Measurements from ENCODE around the gene SMIM32.

SMIM32 gene

GRCh38 chr5:136198453-136198852, 5.5 kb upstream of the SMIM32 start:
- Histone ChIP-seq H3K36me3 (ENCODE audit: control insufficient read depth, insufficient read depth, low read length) (no peaks in the 10 kb centered on the region), H3K9me3 (ENCODE audit: control insufficient read depth, insufficient read depth, low read length) (no peaks in the 10 kb centered on the region), H3K9ac (ENCODE audit: low read depth, low read length) (no peak overlapping the region), H3K27ac (ENCODE audit: low read depth, low read length) (no peak overlapping the region), H3K4me1 (ENCODE audit: control insufficient read depth, insufficient read depth, low read length) (peaks cover 17% of the 10 kb centered on the region), H3K27me3 (ENCODE audit: control insufficient read depth, insufficient read depth, low read length) (peaks cover 85% of the 10 kb centered on the region), H3K4me3 (ENCODE audit: low read depth, low read length) (no peak overlapping the region)

GRCh38 chr5:136197462-136198142, 4.6 kb upstream of the SMIM32 start:
- Histone ChIP-seq H3K27me3 (ENCODE audit: control insufficient read depth, insufficient read depth, low read length) (peaks cover 92% of the 10 kb centered on the region), H3K27ac (ENCODE audit: low read depth, low read length) (no peak overlapping the region), H3K9me3 (ENCODE audit: control insufficient read depth, insufficient read depth, low read length) (no peaks in the 10 kb centered on the region), H3K9ac (ENCODE audit: low read depth, low read length) (no peak overlapping the region), H3K36me3 (ENCODE audit: control insufficient read depth, insufficient read depth, low read length) (no peaks in the 10 kb centered on the region), H3K4me3 (ENCODE audit: low read depth, low read length) (no peak overlapping the region), H3K4me1 (ENCODE audit: control insufficient read depth, insufficient read depth, low read length) (peaks cover 12% of the 10 kb centered on the region; the same call in 1 of the 2 replicates)

- no peak overlapping the region for H3K27ac ChIP-seq (ENCODE audit: low read depth, low read length)
- H3K9ac ChIP-seq (ENCODE audit: low read depth, low read length): no peak overlapping the region
- H3K4me1 ChIP-seq (ENCODE audit: control insufficient read depth, insufficient read depth, low read length): peaks cover 5% of the 10 kb centered on the region; the same call in 1 of the 2 replicates
- H3K9me3 ChIP-seq (ENCODE audit: control insufficient read depth, insufficient read depth, low read length): no peaks in the 10 kb centered on the region
- H3K4me3 ChIP-seq (ENCODE audit: low read depth, low read length): no peak overlapping the region
- H3K36me3 ChIP-seq (ENCODE audit: control insufficient read depth, insufficient read depth, low read length): no peaks in the 10 kb centered on the region
- peaks cover 92% of the 10 kb centered on the region for H3K27me3 ChIP-seq (ENCODE audit: control insufficient read depth, insufficient read depth, low read length)
These were observed 3.2 kb upstream of the SMIM32 start for GRCh38 chr5:136195971-136196820.

- no peaks in the 10 kb centered on the region for H3K36me3 ChIP-seq (ENCODE audit: control insufficient read depth, insufficient read depth, low read length)
- H3K27ac ChIP-seq (ENCODE audit: low read depth, low read length): no peak overlapping the region
- no peak overlapping the region for H3K4me3 ChIP-seq (ENCODE audit: low read depth, low read length)
- H3K27me3 ChIP-seq (ENCODE audit: control insufficient read depth, insufficient read depth, low read length): peaks cover 92% of the 10 kb centered on the region
- no peaks in the 10 kb centered on the region for H3K9me3 ChIP-seq (ENCODE audit: control insufficient read depth, insufficient read depth, low read length)
- no peak overlapping the region for H3K9ac ChIP-seq (ENCODE audit: low read depth, low read length)
- peaks cover 5% of the 10 kb centered on the region; the same call in 1 of the 2 replicates for H3K4me1 ChIP-seq (ENCODE audit: control insufficient read depth, insufficient read depth, low read length)
These were observed 1.6 kb upstream of the SMIM32 start for GRCh38 chr5:136194576-136194975.

- no peak overlapping the region for H3K9ac ChIP-seq (ENCODE audit: low read depth, low read length)
These were observed 467 bp upstream of the SMIM32 start for GRCh38 chr5:136193322-136193935.

GRCh38 chr5:136192015-136192525, 892 bp downstream of the SMIM32 start:
- H3K9ac ChIP-seq (ENCODE audit: low read depth, low read length): no peak overlapping the region
- peak overlapping the region; percentile 66 for H3K4me3 ChIP-seq (ENCODE audit: low read depth, low read length)
- H3K27me3 ChIP-seq (ENCODE audit: control insufficient read depth, insufficient read depth, low read length): peaks cover 82% of the 10 kb centered on the region

More at GRCh38 chr5:136193322-136193935, 467 bp upstream of the SMIM32 start:
- Histone ChIP-seq H3K36me3 (ENCODE audit: control insufficient read depth, insufficient read depth, low read length) (0 out of 2 replicates have a peak, but pooled peaks cover 2% of the 10 kb centered on the region), H3K4me3 (ENCODE audit: low read depth, low read length) (peak overlapping the region; percentile 66), H3K27me3 (ENCODE audit: control insufficient read depth, insufficient read depth, low read length) (peaks cover 92% of the 10 kb centered on the region), H3K4me1 (ENCODE audit: control insufficient read depth, insufficient read depth, low read length) (peaks cover 5% of the 10 kb centered on the region; the same call in 1 of the 2 replicates), H3K9me3 (ENCODE audit: control insufficient read depth, insufficient read depth, low read length) (no peaks in the 10 kb centered on the region), H3K27ac (ENCODE audit: low read depth, low read length) (no peak overlapping the region)

GRCh38 chr5:136191304-136192014, 1.5 kb downstream of the SMIM32 start:
- peak overlapping the region; percentile 66 for H3K4me3 ChIP-seq (ENCODE audit: low read depth, low read length)

More at GRCh38 chr5:136192015-136192525, 892 bp downstream of the SMIM32 start:
- peaks cover 5% of the 10 kb centered on the region; the same call in 1 of the 2 replicates for H3K4me1 ChIP-seq (ENCODE audit: control insufficient read depth, insufficient read depth, low read length)
- H3K27ac ChIP-seq (ENCODE audit: low read depth, low read length): no peak overlapping the region
- 0 out of 2 replicates have a peak, but pooled peaks cover 8% of the 10 kb centered on the region for H3K36me3 ChIP-seq (ENCODE audit: control insufficient read depth, insufficient read depth, low read length)
- H3K9me3 ChIP-seq (ENCODE audit: control insufficient read depth, insufficient read depth, low read length): no peaks in the 10 kb centered on the region

GRCh38 chr5:136190904-136191303, 2.1 kb downstream of the SMIM32 start:
- H3K4me1 ChIP-seq (ENCODE audit: control insufficient read depth, insufficient read depth, low read length): peaks cover 5% of the 10 kb centered on the region; the same call in 1 of the 2 replicates
- H3K27ac ChIP-seq (ENCODE audit: low read depth, low read length): no peak overlapping the region
- no peaks in the 10 kb centered on the region for H3K9me3 ChIP-seq (ENCODE audit: control insufficient read depth, insufficient read depth, low read length)
- H3K27me3 ChIP-seq (ENCODE audit: control insufficient read depth, insufficient read depth, low read length): peaks cover 72% of the 10 kb centered on the region
- H3K9ac ChIP-seq (ENCODE audit: low read depth, low read length): no peak overlapping the region
- H3K4me3 ChIP-seq (ENCODE audit: low read depth, low read length): no peak overlapping the region
- H3K36me3 ChIP-seq (ENCODE audit: control insufficient read depth, insufficient read depth, low read length): 0 out of 2 replicates have a peak, but pooled peaks cover 8% of the 10 kb centered on the region

More at GRCh38 chr5:136191304-136192014, 1.5 kb downstream of the SMIM32 start:
- peaks cover 78% of the 10 kb centered on the region for H3K27me3 ChIP-seq (ENCODE audit: control insufficient read depth, insufficient read depth, low read length)
- 0 out of 2 replicates have a peak, but pooled peaks cover 8% of the 10 kb centered on the region for H3K36me3 ChIP-seq (ENCODE audit: control insufficient read depth, insufficient read depth, low read length)
- no peak overlapping the region for H3K9ac ChIP-seq (ENCODE audit: low read depth, low read length)
- H3K4me1 ChIP-seq (ENCODE audit: control insufficient read depth, insufficient read depth, low read length): peaks cover 5% of the 10 kb centered on the region; the same call in 1 of the 2 replicates
- no peak overlapping the region for H3K27ac ChIP-seq (ENCODE audit: low read depth, low read length)
- no peaks in the 10 kb centered on the region for H3K9me3 ChIP-seq (ENCODE audit: control insufficient read depth, insufficient read depth, low read length)

- peaks cover 5% of the 10 kb centered on the region; the same call in 1 of the 2 replicates for H3K4me1 ChIP-seq (ENCODE audit: control insufficient read depth, insufficient read depth, low read length)
- 0 out of 2 replicates have a peak, but pooled peaks cover 8% of the 10 kb centered on the region for H3K36me3 ChIP-seq (ENCODE audit: control insufficient read depth, insufficient read depth, low read length)
- H3K27me3 ChIP-seq (ENCODE audit: control insufficient read depth, insufficient read depth, low read length): peaks cover 65% of the 10 kb centered on the region
- no peak overlapping the region for H3K9ac ChIP-seq (ENCODE audit: low read depth, low read length)
- no peaks in the 10 kb centered on the region for H3K9me3 ChIP-seq (ENCODE audit: control insufficient read depth, insufficient read depth, low read length)
- no peak overlapping the region for H3K4me3 ChIP-seq (ENCODE audit: low read depth, low read length)
- no peak overlapping the region for H3K27ac ChIP-seq (ENCODE audit: low read depth, low read length)
These were observed 2.8 kb downstream of the SMIM32 start for GRCh38 chr5:136190091-136190720.
